Measurements from ENCODE around the gene NUDT5. TPM values are rescaled to one million over a fixed set of nuclear protein-coding genes. Genes with fewer than 3 reads are reported as not detected.

The NUDT5 gene
- polyA plus RNA-seq, 1 donor from 2014 or later = 44.2 TPM

GRCh38 chr10:12193193-12193592 lies 2.5 kb downstream of the NUDT5 start:
- Histone ChIP-seq H3K36me3 (ENCODE audit: insufficient read depth, low read length) (no peaks in the 10 kb centered on the region), H2AFZ (ENCODE audit: low read depth, low read length) (no peak overlapping the region), H3K9me3 (ENCODE audit: low read length) (no peaks in the 10 kb centered on the region), H3K27ac (ENCODE audit: low read length) (no peak overlapping the region), H3K9ac (ENCODE audit: low read length) (no peak overlapping the region), H3K27me3 (ENCODE audit: insufficient read depth, low read depth, low read length) (no peaks in the 10 kb centered on the region), H3K79me2 (replicated peaks; ENCODE audit: insufficient read depth, low read length) (peaks cover 31% of the 10 kb centered on the region), H3K4me2 (ENCODE audit: low read length) (no peak overlapping the region), H3K4me3 (ENCODE audit: low read length) (no peak overlapping the region), H3K9me2 (ENCODE audit: insufficient read depth, low read length) (no peaks in the 10 kb centered on the region), H3F3A (ENCODE audit: insufficient read depth, low read length, poor library complexity, severe bottlenecking) (no peaks in the 10 kb centered on the region), H4K20me1 (ENCODE audit: insufficient read depth) (no peaks in the 10 kb centered on the region)
- TF ChIP-seq REST (IDR thresholded peaks at IDR 0.05; ENCODE audit: borderline replicate concordance) (no peak), EP300 (conservative IDR thresholded peaks at IDR 0.05; ENCODE audit: poor library complexity, severe bottlenecking) (no peak), MXI1 (conservative IDR thresholded peaks at IDR 0.05; ENCODE audit: poor library complexity, severe bottlenecking) (no peak), TAF1 (IDR thresholded peaks at IDR 0.05; ENCODE audit: low read depth) (no peak), RAD21 (conservative IDR thresholded peaks at IDR 0.05) (no peak)

GRCh38 chr10:12191715-12192114 lies 4.0 kb downstream of the NUDT5 start:
- no peaks in the 10 kb centered on the region for H3K27me3 ChIP-seq (ENCODE audit: insufficient read depth, low read depth, low read length)
- H3K4me2 ChIP-seq (ENCODE audit: low read length) = no peak overlapping the region
- no peaks in the 10 kb centered on the region for H3K36me3 ChIP-seq (ENCODE audit: insufficient read depth, low read length)
- no peak overlapping the region for H3K9ac ChIP-seq (ENCODE audit: low read length)
- H3K9me3 ChIP-seq (ENCODE audit: low read length) = no peaks in the 10 kb centered on the region
- TF ChIP-seq POLR2AphosphoS5 (IDR thresholded peaks at IDR 0.05) = no peak
- TF ChIP-seq RAD21 (conservative IDR thresholded peaks at IDR 0.05) = no peak
- TF ChIP-seq EZH2 (IDR thresholded peaks at IDR 0.05; ENCODE audit: borderline replicate concordance, insufficient read depth, low read length, poor library complexity, severe bottlenecking) = no peak
- no peak for TF ChIP-seq TAF1 (IDR thresholded peaks at IDR 0.05; ENCODE audit: low read depth)
- no peak for TF ChIP-seq CTCF (IDR thresholded peaks at IDR 0.05; ENCODE audit: poor library complexity, severe bottlenecking)
- H3K4me3 ChIP-seq (ENCODE audit: low read length) = no peak overlapping the region
- H2AFZ ChIP-seq (ENCODE audit: low read depth, low read length) = no peak overlapping the region
- no peak overlapping the region for H3K27ac ChIP-seq (ENCODE audit: low read length)
- no peaks in the 10 kb centered on the region for H3F3A ChIP-seq (ENCODE audit: insufficient read depth, low read length, poor library complexity, severe bottlenecking)
- peaks cover 16% of the 10 kb centered on the region for H3K79me2 ChIP-seq (replicated peaks; ENCODE audit: insufficient read depth, low read length)
- H4K20me1 ChIP-seq (ENCODE audit: insufficient read depth) = no peaks in the 10 kb centered on the region
- H3K9me2 ChIP-seq (ENCODE audit: insufficient read depth, low read length) = no peaks in the 10 kb centered on the region

GRCh38 chr10:12189426-12189825 lies 6.3 kb downstream of the NUDT5 start:
- Histone ChIP-seq H3K79me2 (replicated peaks; ENCODE audit: insufficient read depth, low read length) (peaks cover 12% of the 10 kb centered on the region), H3K27ac (ENCODE audit: low read length) (no peak overlapping the region), H3K9ac (ENCODE audit: low read length) (no peak overlapping the region), H3K9me2 (ENCODE audit: insufficient read depth, low read length) (no peaks in the 10 kb centered on the region), H2AFZ (ENCODE audit: low read depth, low read length) (no peak overlapping the region), H3F3A (ENCODE audit: insufficient read depth, low read length, poor library complexity, severe bottlenecking) (no peaks in the 10 kb centered on the region), H3K27me3 (ENCODE audit: insufficient read depth, low read depth, low read length) (no peaks in the 10 kb centered on the region), H3K36me3 (ENCODE audit: insufficient read depth, low read length) (no peaks in the 10 kb centered on the region), H4K20me1 (ENCODE audit: insufficient read depth) (no peaks in the 10 kb centered on the region), H3K4me3 (ENCODE audit: low read length) (no peak overlapping the region), H3K4me2 (ENCODE audit: low read length) (no peak overlapping the region), H3K9me3 (ENCODE audit: low read length) (no peaks in the 10 kb centered on the region)
- TF ChIP-seq EP300 (conservative IDR thresholded peaks at IDR 0.05; ENCODE audit: poor library complexity, severe bottlenecking) = no peak
- no peak for TF ChIP-seq EZH2 (IDR thresholded peaks at IDR 0.05; ENCODE audit: borderline replicate concordance, insufficient read depth, low read length, poor library complexity, severe bottlenecking)
- no peak for TF ChIP-seq REST (IDR thresholded peaks at IDR 0.05; ENCODE audit: borderline replicate concordance)
- no peak for TF ChIP-seq CTCF (IDR thresholded peaks at IDR 0.05; ENCODE audit: poor library complexity, severe bottlenecking)
- TF ChIP-seq POLR2AphosphoS5 (IDR thresholded peaks at IDR 0.05) = no peak
- TF ChIP-seq TAF1 (IDR thresholded peaks at IDR 0.05; ENCODE audit: low read depth) = no peak
- TF ChIP-seq SMC3 (conservative IDR thresholded peaks at IDR 0.05; ENCODE audit: poor library complexity) = no peak
- TF ChIP-seq RAD21 (conservative IDR thresholded peaks at IDR 0.05) = no peak
- TF ChIP-seq MXI1 (conservative IDR thresholded peaks at IDR 0.05; ENCODE audit: poor library complexity, severe bottlenecking) = no peak
